ENCODE measurements around the gene FAM234B.

FAM234B gene

DNA sequence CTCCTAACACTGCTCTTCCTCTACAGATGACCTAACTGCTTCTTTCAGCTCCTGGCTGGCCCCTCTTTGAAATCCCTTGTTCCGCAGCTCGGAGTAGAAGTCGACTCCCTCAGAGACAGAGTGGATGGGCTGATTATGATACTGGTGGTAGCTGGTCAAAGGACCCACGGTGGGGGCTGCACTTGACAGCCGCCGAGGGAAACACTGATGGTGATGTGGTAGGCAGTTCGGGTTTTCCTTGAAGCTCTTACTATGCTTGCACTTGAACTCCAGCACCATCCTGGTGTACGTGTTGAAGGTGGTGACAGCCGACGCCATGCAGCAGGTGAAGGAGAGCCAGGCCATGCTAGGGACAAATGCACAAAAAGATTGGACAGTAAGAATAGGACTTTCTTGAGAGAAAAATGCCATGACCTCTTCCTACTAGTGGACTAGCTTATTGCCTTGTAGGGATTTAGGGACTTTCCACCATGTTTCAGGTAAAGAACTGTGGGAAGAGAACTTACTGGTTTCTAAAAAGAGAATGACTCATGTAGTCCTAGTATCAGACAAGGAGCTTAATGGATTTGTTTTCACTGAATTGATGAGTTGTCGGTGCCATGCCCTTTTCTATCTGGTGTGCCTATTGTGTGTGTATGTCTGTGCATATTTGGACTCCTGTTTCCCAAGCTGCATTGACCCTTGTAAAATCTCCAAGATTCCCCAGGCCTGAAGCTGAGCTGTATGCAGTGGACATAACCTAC lies 40.9 kb downstream of the FAM234B start:
- TF ChIP-seq, protein P1, sequence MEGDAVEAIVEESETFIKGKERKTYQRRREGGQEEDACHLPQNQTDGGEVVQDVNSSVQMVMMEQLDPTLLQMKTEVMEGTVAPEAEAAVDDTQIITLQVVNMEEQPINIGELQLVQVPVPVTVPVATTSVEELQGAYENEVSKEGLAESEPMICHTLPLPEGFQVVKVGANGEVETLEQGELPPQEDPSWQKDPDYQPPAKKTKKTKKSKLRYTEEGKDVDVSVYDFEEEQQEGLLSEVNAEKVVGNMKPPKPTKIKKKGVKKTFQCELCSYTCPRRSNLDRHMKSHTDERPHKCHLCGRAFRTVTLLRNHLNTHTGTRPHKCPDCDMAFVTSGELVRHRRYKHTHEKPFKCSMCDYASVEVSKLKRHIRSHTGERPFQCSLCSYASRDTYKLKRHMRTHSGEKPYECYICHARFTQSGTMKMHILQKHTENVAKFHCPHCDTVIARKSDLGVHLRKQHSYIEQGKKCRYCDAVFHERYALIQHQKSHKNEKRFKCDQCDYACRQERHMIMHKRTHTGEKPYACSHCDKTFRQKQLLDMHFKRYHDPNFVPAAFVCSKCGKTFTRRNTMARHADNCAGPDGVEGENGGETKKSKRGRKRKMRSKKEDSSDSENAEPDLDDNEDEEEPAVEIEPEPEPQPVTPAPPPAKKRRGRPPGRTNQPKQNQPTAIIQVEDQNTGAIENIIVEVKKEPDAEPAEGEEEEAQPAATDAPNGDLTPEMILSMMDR (conservative IDR thresholded peaks at IDR 0.05; ENCODE audit: low read depth): no peak
- ChIA-PET CTCF (interaction anchor here (0.6 kb wide), 1 partner anchor 47 kb away, joined by 4 read pairs; no protein-coding TSS in a partner anchor), POLR2A (ENCODE audit: low non-redundant PET) (no interaction called here)
- DNase-seq (ENCODE audit: low spot score): no peak
- H3K27ac ChIP-seq: no peak overlapping the region

DNA sequence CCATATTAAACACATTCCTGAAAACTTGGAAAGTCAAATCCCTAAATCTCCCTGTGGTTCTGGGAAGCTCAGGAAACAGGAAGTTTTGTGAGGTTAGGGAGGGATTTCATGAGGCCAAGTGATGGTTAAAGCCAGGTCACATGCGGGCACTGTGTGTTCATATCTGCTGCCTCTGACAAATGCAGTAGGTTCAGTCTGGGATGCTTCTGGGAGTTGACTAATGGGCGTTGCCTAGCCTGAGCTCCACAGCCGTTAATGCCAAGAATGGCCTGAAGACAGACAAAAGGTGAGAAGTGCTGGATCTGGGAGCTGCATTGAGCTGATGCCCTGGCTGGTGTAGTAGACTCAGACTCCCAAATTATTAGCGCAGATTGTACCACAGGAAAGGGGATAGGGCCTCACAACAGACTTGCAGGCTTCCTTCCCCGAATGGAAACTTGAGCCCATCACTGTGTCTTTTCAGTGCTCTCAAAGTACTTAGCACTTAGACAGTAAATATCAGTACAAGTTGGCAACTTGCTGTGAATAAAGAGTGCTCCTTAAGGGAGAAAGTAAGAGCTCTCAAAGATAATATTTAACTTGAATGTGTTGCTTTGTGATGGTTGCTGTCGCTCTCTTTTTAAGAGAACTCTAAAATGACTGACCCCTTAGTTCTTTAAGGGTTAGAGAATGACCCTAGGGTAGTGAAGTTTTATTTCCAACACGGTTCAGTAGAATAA lies 41.9 kb downstream of the FAM234B start:
- CTCF ChIA-PET: no interaction called here

DNA sequence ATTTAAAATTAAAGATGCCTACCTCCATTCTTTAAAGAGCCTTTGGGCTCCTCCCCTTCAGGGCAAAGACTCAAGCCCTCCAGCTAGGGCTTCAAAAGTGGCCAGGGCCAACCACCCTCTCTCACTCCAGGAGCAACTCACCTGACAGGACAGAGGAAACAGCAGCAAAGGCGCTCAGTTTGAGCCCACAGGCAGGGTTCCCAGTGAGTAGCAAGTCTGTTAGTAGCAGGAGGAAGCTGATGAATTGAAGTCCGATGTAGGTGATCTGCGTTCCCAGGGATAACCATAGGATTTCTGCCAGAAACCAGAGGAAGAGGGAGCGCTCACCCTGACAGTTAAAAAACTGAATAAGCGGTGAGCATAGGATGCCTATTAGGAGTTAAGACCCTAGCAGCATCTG lies 43.6 kb downstream of the FAM234B start:
- TF ChIP-seq, protein P1 (conservative IDR thresholded peaks at IDR 0.05; ENCODE audit: low read depth): no peak
- ChIA-PET CTCF (interaction anchor here (0.5 kb wide), 1 partner anchor 810 kb away, joined by 6 read pairs; no protein-coding TSS in a partner anchor), POLR2A (ENCODE audit: low non-redundant PET) (no interaction called here)
- H3K27ac ChIP-seq: no peak overlapping the region
- no peak for DNase-seq (ENCODE audit: low spot score)

More for the DNA sequence above, 41.9 kb downstream of the FAM234B start:
- no peak for DNase-seq (ENCODE audit: low spot score)
- POLR2A ChIA-PET (ENCODE audit: low non-redundant PET): no interaction called here
- TF ChIP-seq, protein P1 (conservative IDR thresholded peaks at IDR 0.05; ENCODE audit: low read depth): no peak
- no peak overlapping the region for H3K27ac ChIP-seq

DNA sequence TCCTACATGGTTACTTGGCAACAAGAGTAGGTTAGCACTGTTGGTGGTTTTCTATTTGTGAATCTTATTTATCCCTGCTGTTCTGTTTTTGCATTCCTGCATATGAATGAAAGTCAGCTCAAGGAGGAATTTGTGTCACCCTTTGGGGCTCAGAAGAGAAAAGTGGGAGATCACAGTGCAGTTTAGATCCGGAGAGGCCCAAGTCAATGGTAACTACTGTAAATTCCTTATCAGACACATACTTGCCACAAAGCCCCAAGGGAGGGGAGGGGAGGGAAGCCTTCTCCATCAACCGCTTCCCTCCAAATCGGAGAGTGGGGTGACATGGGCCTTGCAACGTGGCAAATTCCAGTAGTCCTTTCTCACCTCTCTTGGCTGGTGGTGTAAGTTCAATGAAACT lies 44.3 kb downstream of the FAM234B start:
- no peak overlapping the region for H3K27ac ChIP-seq
- POLR2A ChIA-PET (ENCODE audit: low non-redundant PET): no interaction called here
- CTCF ChIA-PET: interaction anchor here (0.8 kb wide), 1 partner anchor 121 kb away, joined by 3 read pairs; no protein-coding TSS in a partner anchor
- TF ChIP-seq, protein P1 (conservative IDR thresholded peaks at IDR 0.05; ENCODE audit: low read depth): no peak
- no peak for DNase-seq (ENCODE audit: low spot score)

DNA sequence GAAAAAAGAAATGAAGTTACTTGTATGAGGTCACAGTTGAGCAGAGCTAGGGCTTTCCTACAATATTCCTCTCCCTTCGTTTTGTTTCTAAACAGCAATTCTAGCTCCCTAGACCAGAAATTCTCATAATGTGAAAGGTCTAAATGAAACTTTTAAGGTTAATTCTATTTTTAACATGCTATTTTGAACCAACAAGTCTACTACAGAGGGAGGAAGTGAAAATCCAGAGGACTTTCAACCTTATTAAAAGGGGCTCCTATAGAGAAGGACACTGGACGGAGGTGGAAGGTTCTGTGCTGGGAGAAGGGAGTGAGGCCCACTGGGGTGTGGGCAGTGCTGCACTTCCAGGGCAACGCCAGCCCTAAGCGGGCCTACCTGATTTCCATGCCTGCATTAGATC lies 45.9 kb downstream of the FAM234B start:
- TF ChIP-seq, protein P1 (conservative IDR thresholded peaks at IDR 0.05; ENCODE audit: low read depth): no peak
- H3K27ac ChIP-seq: no peak overlapping the region
- ChIA-PET POLR2A (ENCODE audit: low non-redundant PET) (no interaction called here), CTCF (interaction anchor here (0.6 kb wide), 1 partner anchor 66 kb away, joined by 3 read pairs; no protein-coding TSS in a partner anchor)
- no peak for DNase-seq (ENCODE audit: low spot score)

DNA sequence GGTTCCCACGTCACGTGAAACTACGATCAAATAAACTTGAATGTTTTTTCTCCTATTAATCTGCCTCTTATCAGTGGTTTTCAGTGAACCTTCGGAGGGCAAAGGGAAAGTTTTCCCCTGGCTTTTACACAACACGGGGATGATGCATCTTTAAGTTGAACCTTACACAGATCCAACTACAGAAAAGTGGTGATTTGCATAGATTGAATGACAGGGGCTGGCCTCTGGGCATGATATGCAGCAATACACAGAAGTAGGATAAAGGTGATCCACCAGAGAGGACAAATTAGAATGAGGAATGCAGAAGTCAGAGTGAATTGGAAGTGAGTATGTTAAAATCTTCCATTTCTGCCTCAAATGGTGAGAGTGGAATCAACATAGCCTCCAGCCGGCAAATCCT lies 47.7 kb downstream of the FAM234B start:
- DNase-seq (ENCODE audit: low spot score): no peak
- TF ChIP-seq, protein P1 (conservative IDR thresholded peaks at IDR 0.05; ENCODE audit: low read depth): no peak
- H3K27ac ChIP-seq: no peak overlapping the region
- CTCF ChIA-PET: no interaction called here
- POLR2A ChIA-PET (ENCODE audit: low non-redundant PET): no interaction called here

Data from RWPE1 (cell line).